H1 (cell line): ENCODE results near the gene SAMD4A. TPM values are rescaled to one million over a fixed set of nuclear protein-coding genes. Genes with fewer than 3 reads are reported as not detected.
A peak's percentile ranks its signal among the peaks of the same experiment; 100 is the strongest.

Experiments used
- CTCF ChIA-PET: fragments of 300-600 bp; sonication (Branson Sonifier 250); formaldehyde crosslinking; loops from one replicate; lab custom pipeline; 2021; ENCODE audit not compliant: partially characterized antibody; lab: Charles Lee
- POLR2A ChIA-PET: fragments of 300-600 bp; sonication (Branson Sonifier 250); formaldehyde crosslinking; loops from one replicate; lab custom pipeline; 2021; ENCODE audit warnings: inconsistent platforms; ENCODE audit not compliant: partially characterized antibody; lab: Charles Lee
- DNase-seq, 2 experiments: peaks; one replicate each; pipeline versions ENCODE4 v3.0.0 to v3.0.0-alpha.2; 2010 to 2022; ENCODE audit warnings: low spot score in 2 of 2, low read depth in 1 of 2, mixed read lengths in 1 of 2
- FAIRE-seq: peaks from 2 replicates; lab custom pipeline; 2011; peaks lifted over from hg19 to GRCh38; lab: Jason Lieb, UNC
- H2AFZ ChIP-seq: 2 replicates; pipeline ENCODE4 v1.8.1; 2012; ENCODE audit warnings: low read length, inconsistent platforms
- H2AK5ac ChIP-seq: 2 replicates; pipeline ENCODE4 v1.6.1; 2013; ENCODE audit warnings: low read depth, low read length
- H2BK120ac ChIP-seq: replicated peaks from 2 replicates; pipeline ENCODE3; 2013; ENCODE audit warnings: low read depth, low read length, inconsistent platforms
- H2BK12ac ChIP-seq: 2 replicates; pipeline ENCODE4 v1.6.1; 2013; ENCODE audit warnings: low read depth, low read length
- H2BK15ac ChIP-seq: 2 replicates; pipeline ENCODE4 v1.6.1; 2013; ENCODE audit warnings: low read length
- H2BK20ac ChIP-seq: 2 replicates; pipeline ENCODE4 v1.6.1; 2013; ENCODE audit warnings: low read length
- H2BK5ac ChIP-seq: 2 replicates; pipeline ENCODE4 v1.6.1; 2013; ENCODE audit warnings: low read depth, low read length
- H3K14ac ChIP-seq: 2 replicates; pipeline ENCODE4 v1.6.1; 2013; ENCODE audit warnings: inconsistent platforms; ENCODE audit not compliant: insufficient read length
- H3K18ac ChIP-seq: 2 replicates; pipeline ENCODE4 v1.6.1; 2013; ENCODE audit warnings: low read length; ENCODE audit errors: extremely low read depth
- H3K23ac ChIP-seq: 2 replicates; pipeline ENCODE4 v1.6.1; 2013; ENCODE audit warnings: inconsistent platforms; ENCODE audit not compliant: insufficient read length
- H3K23me2 ChIP-seq: 2 replicates; pipeline ENCODE4 v1.6.1; 2013; ENCODE audit warnings: low read depth, low read length
- H3K27ac ChIP-seq: 2 replicates; pipeline ENCODE4 v1.6.1; 2011; ENCODE audit warnings: low read depth, low read length, inconsistent platforms
- H3K27me3 ChIP-seq, 4 experiments: replicated peaks in 1 of 4; 1 replicate in 1 of 4; 2 replicates in 3 of 4; pipeline versions ENCODE4 v1.6.1 to v1.8.1; 2011 to 2013; ENCODE audit warnings: low read length in 3 of 4, mild to moderate bottlenecking in 3 of 4, inconsistent platforms in 2 of 4, mixed read lengths in 2 of 4, moderate library complexity in 1 of 4; ENCODE audit not compliant: control insufficient read depth in 3 of 4, insufficient read depth in 3 of 4; ENCODE audit errors: extremely low read depth in 1 of 4
- H3K36me3 ChIP-seq, 4 experiments: 2 replicates each; pipeline versions ENCODE4 v1.6.1 to v1.8.1; 2011 to 2013; ENCODE audit warnings: mild to moderate bottlenecking in 4 of 4, low read length in 3 of 4, moderate library complexity in 2 of 4, control low read depth in 1 of 4, inconsistent platforms in 1 of 4; ENCODE audit not compliant: insufficient read depth in 4 of 4, control insufficient read depth in 2 of 4
- H3K4ac ChIP-seq: replicated peaks from 2 replicates; pipeline ENCODE3; 2013; ENCODE audit warnings: low read length, low read depth, mixed read lengths, inconsistent platforms; ENCODE audit not compliant: insufficient read length
- H3K4me1 ChIP-seq, 4 experiments: replicated peaks in 1 of 4; 1 replicate in 1 of 4; 2 replicates in 3 of 4; pipeline versions ENCODE4 v1.6.1 to v1.8.1; 2011 to 2013; ENCODE audit warnings: low read length in 3 of 4, inconsistent platforms in 2 of 4, mixed read lengths in 1 of 4; ENCODE audit not compliant: insufficient read depth in 4 of 4, control insufficient read depth in 3 of 4
- H3K4me2 ChIP-seq, 2 experiments: 2 replicates each; pipeline versions ENCODE4 v1.6.1 to v1.8.1; 2011 to 2013; ENCODE audit warnings: low read depth in 2 of 2, low read length in 2 of 2, control low read depth in 1 of 2, inconsistent platforms in 1 of 2, mild to moderate bottlenecking in 1 of 2; ENCODE audit not compliant: insufficient read depth in 1 of 2
- H3K4me3 ChIP-seq, 4 experiments: fragments of 200-600, 300-600 bp in 1 of 4; sonication (generic), shearing (Covaris generic), sonication (Bioruptor Twin) in 1 of 4; 2 replicates each; pipeline versions ENCODE4 v1.5.1 to v1.8.1; 2011 to 2016; ENCODE audit warnings: low read length in 4 of 4, low read depth in 3 of 4, control low read depth in 2 of 4, inconsistent platforms in 2 of 4, mild to moderate bottlenecking in 2 of 4, mixed read lengths in 1 of 4, moderate library complexity in 1 of 4; ENCODE audit not compliant: insufficient read depth in 2 of 4; ENCODE audit errors: extremely low read depth in 1 of 4
- H3K56ac ChIP-seq: replicated peaks from 2 replicates; pipeline ENCODE3; 2013; ENCODE audit warnings: low read depth, mild to moderate bottlenecking, mixed read lengths, low read length, inconsistent platforms; ENCODE audit not compliant: insufficient read length
- H3K79me1 ChIP-seq: 2 replicates; pipeline ENCODE4 v1.6.1; 2013; ENCODE audit warnings: low read depth, low read length, control low read depth
- H3K79me2 ChIP-seq, 2 experiments: 2 replicates each; pipeline versions ENCODE4 v1.6.1 to v1.8.1; 2012 to 2013; ENCODE audit warnings: low read length in 2 of 2, mild to moderate bottlenecking in 2 of 2, inconsistent platforms in 1 of 2; ENCODE audit not compliant: insufficient read depth in 2 of 2, control insufficient read depth in 1 of 2
- H3K9ac ChIP-seq, 4 experiments: replicated peaks in 1 of 4; 1 replicate in 1 of 4; 2 replicates in 3 of 4; pipeline versions ENCODE4 v1.6.1 to v1.8.1; 2011 to 2013; ENCODE audit warnings: low read depth in 3 of 4, low read length in 3 of 4, control low read depth in 2 of 4, mild to moderate bottlenecking in 2 of 4, moderate library complexity in 2 of 4, inconsistent platforms in 1 of 4; ENCODE audit errors: extremely low read depth in 1 of 4
- H3K9me3 ChIP-seq, 2 experiments: 2 replicates each; pipeline versions ENCODE4 v1.6.1 to v1.8.1; 2012 to 2013; ENCODE audit warnings: mild to moderate bottlenecking in 2 of 2, moderate library complexity in 2 of 2, control low read depth in 1 of 2, inconsistent platforms in 1 of 2, low read depth in 1 of 2, low read length in 1 of 2, mixed read lengths in 1 of 2; ENCODE audit not compliant: insufficient read depth in 2 of 2
- H4K20me1 ChIP-seq, 2 experiments: replicated peaks in 1 of 2; 2 replicates each; pipeline versions ENCODE3 to v1.8.1; 2011 to 2013; ENCODE audit warnings: inconsistent platforms in 2 of 2, low read length in 2 of 2, mild to moderate bottlenecking in 1 of 2; ENCODE audit not compliant: insufficient read depth in 2 of 2, control insufficient read depth in 1 of 2
- H4K5ac ChIP-seq: 2 replicates; pipeline ENCODE4 v1.6.1; 2013; ENCODE audit warnings: low read length, low read depth, mixed read lengths, inconsistent platforms; ENCODE audit not compliant: insufficient read length
- H4K8ac ChIP-seq: 2 replicates; pipeline ENCODE4 v1.8.0; 2013; ENCODE audit warnings: mild to moderate bottlenecking, moderate library complexity, low read length, inconsistent platforms; ENCODE audit not compliant: insufficient read depth; ENCODE audit errors: extremely low read depth
- H4K91ac ChIP-seq: replicated peaks from 2 replicates; pipeline ENCODE3; 2013; ENCODE audit warnings: low read length, mixed read lengths, inconsistent platforms; ENCODE audit not compliant: insufficient read length
- CBX5 ChIP-seq: fragments of 300-800, 300-1000 bp; sonication (generic); IDR thresholded peaks from 2 replicates; pipeline ENCODE4 v1.7.1; 2016; ENCODE audit warnings: antibody characterized with exemption, low read length, low read depth
- EGR1 ChIP-seq: IDR thresholded peaks from 2 replicates; pipeline ENCODE4 v1.6.1; 2011; ENCODE audit warnings: low read depth, low read length, borderline replicate concordance
- RXRA ChIP-seq: IDR thresholded peaks from 2 replicates; pipeline ENCODE4 v1.6.1; 2011; ENCODE audit warnings: low read depth, mild to moderate bottlenecking, low read length, moderate library complexity; ENCODE audit not compliant: insufficient read depth
- WGBS, 2 experiments: shearing (Covaris generic) in 1 of 2; methylation state at CpG; one replicate each; pipeline versions ENCODE4 v1.1.6 to v1.1.7; 2013 to 2015; ENCODE audit warnings: low lambda C conversion rate in 2 of 2, mixed read lengths in 2 of 2, inconsistent platforms in 1 of 2, low coverage in 1 of 2, missing lambda C conversion rate in 1 of 2; ENCODE audit not compliant: insufficient replicate concordance in 2 of 2, insufficient coverage in 1 of 2, insufficient read length in 1 of 2; ENCODE audit errors: extremely low coverage in 1 of 2, missing lambda C conversion rate in 1 of 2; 5-methylcytosine and 5-hydroxymethylcytosine counted together
- polyA plus RNA-seq, 7 experiments: library from polyadenylated mRNA; depleted of rRNA in 3 of 7; stranded (reverse) in 5 of 7; unstranded in 2 of 7; fragments of >200 nt in 5 of 7; fragments of 200-250 nt in 2 of 7; gene quantifications; 1 replicate in 5 of 7; 2 replicates in 1 of 7; 4 replicates in 1 of 7; pipeline versions ENCODE4 v1.2.1 to v1.2.3, GENCODE V29; 2011 to 2013; ENCODE audit warnings: missing spikeins in 2 of 7, mixed read lengths in 2 of 7
- total RNA-seq: library from RNA; stranded (reverse); fragmentation: NEBNext Ultra II Directional; extraction: Animal tissue kit (Norgen Biotek cat#: 25700); gene quantifications from 2 replicates; pipeline ENCODE4 v1.2.1, GENCODE V29; 2021
- TF ChIP-seq, protein P1 (sequence below): IDR thresholded peaks from 2 replicates; pipeline ENCODE4 v1.6.1; 2012; ENCODE audit warnings: low read length, inconsistent platforms
- TF ChIP-seq, protein P2 (sequence below), 3 experiments: IDR thresholded peaks; 1 replicate in 2 of 3; 2 replicates in 1 of 3; pipeline versions ENCODE4 v1.5.1 to v1.6.1; 2011; ENCODE audit warnings: low read length in 3 of 3, mild to moderate bottlenecking in 3 of 3, inconsistent platforms in 2 of 3, low read depth in 1 of 3, moderate library complexity in 1 of 3; ENCODE audit not compliant: insufficient read depth in 1 of 3; ENCODE audit errors: control extremely low read depth in 1 of 3

The SAMD4A gene
- total and polyA plus RNA-seq, 2 of the 8 experiments (the other 6 are each of a cell fraction or from before 2014, with no cell fraction given), result 2.4 to 12.3 TPM

DNA sequence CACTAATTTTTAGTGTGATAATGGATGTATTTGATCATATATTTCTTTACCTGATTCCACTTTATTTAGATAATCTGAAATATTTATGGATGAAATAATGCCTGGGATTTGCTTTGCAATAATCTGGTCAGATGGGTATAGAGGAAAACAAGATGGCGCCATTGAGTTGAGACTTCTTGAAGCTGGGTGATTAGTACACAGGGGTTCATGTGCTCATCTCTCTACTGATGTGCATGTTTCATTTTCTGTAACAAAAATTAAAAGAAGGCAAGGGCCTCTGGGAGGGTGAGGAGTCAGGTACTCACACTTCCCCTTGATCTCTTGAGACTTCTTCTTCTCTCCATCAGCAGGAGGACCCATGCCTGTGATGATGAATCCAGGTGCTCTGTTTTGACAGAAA, 273.9 kb downstream of the SAMD4A start:
- no peak overlapping the region for H2BK5ac ChIP-seq
- H3K4me2 ChIP-seq, result no peak overlapping the region
- H3K4ac ChIP-seq, result no peak overlapping the region
- no peak overlapping the region for H3K14ac ChIP-seq
- no peak for FAIRE-seq
- no peak overlapping the region for H2AFZ ChIP-seq
- no peak overlapping the region for H3K56ac ChIP-seq
- no peak overlapping the region for H3K23ac ChIP-seq
- no peaks in the 10 kb centered on the region for H3K9me3 ChIP-seq
- H3K9ac ChIP-seq, result no peak overlapping the region
- no peak overlapping the region for H4K8ac ChIP-seq
- no peaks in the 10 kb centered on the region for H4K20me1 ChIP-seq
- H2BK120ac ChIP-seq, result no peak overlapping the region
- no peak for DNase-seq
- no peak overlapping the region for H4K91ac ChIP-seq
- H3K4me3 ChIP-seq, result no peak overlapping the region
- 88% methylated on average over 1 of the region's 1 CpG; no CpG with 5 or more reads in 1 of the 2 experiments for WGBS, 2 experiments
- no peak overlapping the region for H2BK20ac ChIP-seq
- CTCF ChIA-PET, result interaction anchor here (1.0 to 2.1 kb wide), 5 partner anchors 8 to 63 kb away, joined by 3 to 5 read pairs (median 4); no protein-coding TSS in a partner anchor
- peaks cover 2% of the 10 kb centered on the region; the same call in 1 of the 2 replicates for H3K23me2 ChIP-seq
- H3K36me3 ChIP-seq, result no peaks in the 10 kb centered on the region
- no peak overlapping the region for H2AK5ac ChIP-seq
- no peaks in the 10 kb centered on the region for H3K79me1 ChIP-seq
- no peak overlapping the region for H3K18ac ChIP-seq
- no peak overlapping the region for H2BK15ac ChIP-seq
- H3K4me1 ChIP-seq, result no peaks in the 10 kb centered on the region
- H4K5ac ChIP-seq, result no peak overlapping the region
- H2BK12ac ChIP-seq, result no peak overlapping the region
- H3K79me2 ChIP-seq, result no peaks in the 10 kb centered on the region
- H3K27ac ChIP-seq, result no peak overlapping the region
- POLR2A ChIA-PET, result interaction anchor here (1.5 kb wide), 1 partner anchor 62 kb away, joined by 4 read pairs; no protein-coding TSS in a partner anchor
- no peaks in the 10 kb centered on the region for H3K27me3 ChIP-seq
- no peak for TF ChIP-seq EGR1
- TF ChIP-seq RXRA, result no peak
- TF ChIP-seq, protein P1, sequence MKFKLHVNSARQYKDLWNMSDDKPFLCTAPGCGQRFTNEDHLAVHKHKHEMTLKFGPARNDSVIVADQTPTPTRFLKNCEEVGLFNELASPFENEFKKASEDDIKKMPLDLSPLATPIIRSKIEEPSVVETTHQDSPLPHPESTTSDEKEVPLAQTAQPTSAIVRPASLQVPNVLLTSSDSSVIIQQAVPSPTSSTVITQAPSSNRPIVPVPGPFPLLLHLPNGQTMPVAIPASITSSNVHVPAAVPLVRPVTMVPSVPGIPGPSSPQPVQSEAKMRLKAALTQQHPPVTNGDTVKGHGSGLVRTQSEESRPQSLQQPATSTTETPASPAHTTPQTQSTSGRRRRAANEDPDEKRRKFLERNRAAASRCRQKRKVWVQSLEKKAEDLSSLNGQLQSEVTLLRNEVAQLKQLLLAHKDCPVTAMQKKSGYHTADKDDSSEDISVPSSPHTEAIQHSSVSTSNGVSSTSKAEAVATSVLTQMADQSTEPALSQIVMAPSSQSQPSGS, result no peak
- TF ChIP-seq, protein P2, sequence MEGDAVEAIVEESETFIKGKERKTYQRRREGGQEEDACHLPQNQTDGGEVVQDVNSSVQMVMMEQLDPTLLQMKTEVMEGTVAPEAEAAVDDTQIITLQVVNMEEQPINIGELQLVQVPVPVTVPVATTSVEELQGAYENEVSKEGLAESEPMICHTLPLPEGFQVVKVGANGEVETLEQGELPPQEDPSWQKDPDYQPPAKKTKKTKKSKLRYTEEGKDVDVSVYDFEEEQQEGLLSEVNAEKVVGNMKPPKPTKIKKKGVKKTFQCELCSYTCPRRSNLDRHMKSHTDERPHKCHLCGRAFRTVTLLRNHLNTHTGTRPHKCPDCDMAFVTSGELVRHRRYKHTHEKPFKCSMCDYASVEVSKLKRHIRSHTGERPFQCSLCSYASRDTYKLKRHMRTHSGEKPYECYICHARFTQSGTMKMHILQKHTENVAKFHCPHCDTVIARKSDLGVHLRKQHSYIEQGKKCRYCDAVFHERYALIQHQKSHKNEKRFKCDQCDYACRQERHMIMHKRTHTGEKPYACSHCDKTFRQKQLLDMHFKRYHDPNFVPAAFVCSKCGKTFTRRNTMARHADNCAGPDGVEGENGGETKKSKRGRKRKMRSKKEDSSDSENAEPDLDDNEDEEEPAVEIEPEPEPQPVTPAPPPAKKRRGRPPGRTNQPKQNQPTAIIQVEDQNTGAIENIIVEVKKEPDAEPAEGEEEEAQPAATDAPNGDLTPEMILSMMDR (IDR thresholded peaks at IDR 0.05; ENCODE audit: control extremely low read depth in 1 of 3, insufficient read depth in 1 of 3, low read depth in 1 of 3, low read length in 3 of 3), result peak in 1 of 3 experiments; percentile 6; a peak in 1 of 4 replicates
- no peak for TF ChIP-seq CBX5
